GM10266 (cell line): ENCODE measurements around the gene OPHN1.

Source experiments
- DNase-seq: peaks from one replicate; pipeline ENCODE4 v3.0.0; 2012; ENCODE audit errors: extremely low spot score
- TF ChIP-seq, protein P1 (sequence below): IDR thresholded peaks from 2 replicates; pipeline ENCODE4 v1.5.1; 2012; ENCODE audit warnings: mild to moderate bottlenecking, low read depth; ENCODE audit not compliant: control insufficient read depth, insufficient read depth; ENCODE audit errors: missing control alignments

The OPHN1 gene

DNA sequence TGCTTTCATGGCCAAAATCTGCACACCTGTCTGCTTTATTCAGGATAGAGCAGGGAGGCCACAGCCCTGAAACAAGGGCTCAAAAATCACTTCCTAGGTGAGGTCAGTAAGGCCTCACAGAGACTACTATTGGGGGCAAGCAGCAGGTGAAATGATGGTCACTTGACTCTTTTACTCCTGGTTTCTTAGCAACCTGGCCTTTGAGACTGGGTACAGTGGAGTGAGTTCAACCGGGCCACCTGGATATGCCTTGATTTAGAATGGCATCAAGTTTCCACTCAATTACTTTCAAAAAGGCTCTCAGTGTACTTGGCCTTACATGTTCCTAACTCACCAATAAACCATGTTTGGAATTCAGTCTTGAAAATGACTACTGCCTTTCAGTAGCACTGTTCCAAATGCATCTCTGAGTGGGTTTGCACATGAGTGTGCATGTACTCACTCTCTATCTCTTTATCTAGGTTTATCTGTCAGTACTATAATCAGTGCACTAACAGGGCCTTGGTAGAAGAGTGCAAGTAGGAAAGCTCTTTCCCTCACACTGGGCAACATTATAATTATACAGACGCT lies 388.2 kb downstream of the OPHN1 start:
- no peak for DNase-seq

GRCh38 chrX:68043713-68044438 lies 389.4 kb downstream of the OPHN1 start:
- DNase-seq: no peak
- TF ChIP-seq, protein P1, sequence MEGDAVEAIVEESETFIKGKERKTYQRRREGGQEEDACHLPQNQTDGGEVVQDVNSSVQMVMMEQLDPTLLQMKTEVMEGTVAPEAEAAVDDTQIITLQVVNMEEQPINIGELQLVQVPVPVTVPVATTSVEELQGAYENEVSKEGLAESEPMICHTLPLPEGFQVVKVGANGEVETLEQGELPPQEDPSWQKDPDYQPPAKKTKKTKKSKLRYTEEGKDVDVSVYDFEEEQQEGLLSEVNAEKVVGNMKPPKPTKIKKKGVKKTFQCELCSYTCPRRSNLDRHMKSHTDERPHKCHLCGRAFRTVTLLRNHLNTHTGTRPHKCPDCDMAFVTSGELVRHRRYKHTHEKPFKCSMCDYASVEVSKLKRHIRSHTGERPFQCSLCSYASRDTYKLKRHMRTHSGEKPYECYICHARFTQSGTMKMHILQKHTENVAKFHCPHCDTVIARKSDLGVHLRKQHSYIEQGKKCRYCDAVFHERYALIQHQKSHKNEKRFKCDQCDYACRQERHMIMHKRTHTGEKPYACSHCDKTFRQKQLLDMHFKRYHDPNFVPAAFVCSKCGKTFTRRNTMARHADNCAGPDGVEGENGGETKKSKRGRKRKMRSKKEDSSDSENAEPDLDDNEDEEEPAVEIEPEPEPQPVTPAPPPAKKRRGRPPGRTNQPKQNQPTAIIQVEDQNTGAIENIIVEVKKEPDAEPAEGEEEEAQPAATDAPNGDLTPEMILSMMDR: no peak

More for the DNA sequence above, 388.2 kb downstream of the OPHN1 start:
- TF ChIP-seq, protein P1: no peak

GRCh38 chrX:68041110-68041509 lies 392.2 kb downstream of the OPHN1 start:
- TF ChIP-seq, protein P1: no peak
- no peak for DNase-seq

- DNase-seq: no peak
- TF ChIP-seq, protein P1: no peak
These were observed 414.8 kb downstream of the OPHN1 start for GRCh38 chrX:68018248-68019203.

DNA sequence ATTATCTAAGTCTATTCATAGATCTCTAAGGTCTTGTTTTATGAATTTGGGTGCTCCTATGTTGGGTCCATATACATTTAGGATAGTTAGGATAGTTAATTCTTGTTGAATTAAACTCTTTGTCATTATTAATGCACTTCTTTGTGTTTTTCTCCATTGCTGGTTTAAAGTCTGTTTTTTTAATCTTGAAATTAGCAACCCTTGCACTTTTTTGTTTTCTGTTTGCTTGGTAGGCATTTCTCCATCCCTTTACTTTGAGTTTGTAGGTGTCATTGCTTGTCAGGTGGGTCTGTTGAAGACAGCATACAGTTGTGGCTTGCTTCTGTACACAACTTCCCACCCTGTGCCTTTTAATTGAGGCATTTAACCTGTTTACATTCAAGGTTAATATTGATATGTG lies 434.8 kb downstream of the OPHN1 start:
- no peak for DNase-seq
- TF ChIP-seq, protein P1: no peak
